HG03460 (cell line): ENCODE results near the gene GALNT7.
A peak's percentile ranks its signal among the peaks of the same experiment; 100 is the strongest.
"Not testable (repeated sequence)": the region's sequence is repeated elsewhere in the genome, so short reads cannot be mapped to it uniquely, and the experiment has no call there.

ENCODE experiments used
- ATAC-seq: cut with Tn5 transposase; IDR thresholded peaks from one replicate; pipeline ENCODE4 v1.9.1; 2021; ENCODE audit not compliant: unreplicated experiment

GALNT7 gene

GRCh38 chr4:173166491-173166890, 2.1 kb upstream of the GALNT7 start:
- ATAC-seq: no peak

- ATAC-seq: peak; percentile 23
Observed at GRCh38 chr4:173167758-173168395, 734 bp upstream of the GALNT7 start.

- no peak for ATAC-seq
Observed at GRCh38 chr4:173169178-173169427, 492 bp downstream of the GALNT7 start.

- peak; percentile 54 for ATAC-seq
Observed at GRCh38 chr4:173169428-173170181, 994 bp downstream of the GALNT7 start.

GRCh38 chr4:173170182-173170778, 1.7 kb downstream of the GALNT7 start:
- ATAC-seq: no peak

- no peak for ATAC-seq
Observed at GRCh38 chr4:173171098-173171497, 2.5 kb downstream of the GALNT7 start.

- no peak for ATAC-seq
Observed at GRCh38 chr4:173171987-173172386, 3.4 kb downstream of the GALNT7 start.

GRCh38 chr4:173174184-173174583, 5.6 kb downstream of the GALNT7 start:
- ATAC-seq: no peak

- ATAC-seq: no peak
Observed at GRCh38 chr4:173174594-173175012, 6.0 kb downstream of the GALNT7 start.

GRCh38 chr4:173176010-173176409, 7.4 kb downstream of the GALNT7 start:
- no peak for ATAC-seq

GRCh38 chr4:173177232-173177631, 8.6 kb downstream of the GALNT7 start:
- no peak for ATAC-seq

GRCh38 chr4:173178144-173178543, 9.5 kb downstream of the GALNT7 start:
- no peak for ATAC-seq

- ATAC-seq: peak; percentile 61
Observed at GRCh38 chr4:173181848-173182247, 13.2 kb downstream of the GALNT7 start.

- ATAC-seq: no peak
Observed at GRCh38 chr4:173182403-173182802, 13.8 kb downstream of the GALNT7 start.

GRCh38 chr4:173183659-173184247, 15.1 kb downstream of the GALNT7 start:
- ATAC-seq: not testable (repeated sequence)

- ATAC-seq: peak; percentile 40
Observed at GRCh38 chr4:173185847-173186510, 17.4 kb downstream of the GALNT7 start.

- ATAC-seq: no peak
Observed at GRCh38 chr4:173187732-173188131, 19.1 kb downstream of the GALNT7 start.

GRCh38 chr4:173188648-173189047, 20.0 kb downstream of the GALNT7 start:
- ATAC-seq: no peak

- no peak for ATAC-seq
Observed at GRCh38 chr4:173189117-173189693, 20.6 kb downstream of the GALNT7 start.

GRCh38 chr4:173191623-173192041, 23.0 kb downstream of the GALNT7 start:
- ATAC-seq: no peak
